Activated CD4-positive, alpha-beta T cell treated with anti-CD3 and anti-CD28 coated beads, Interleukin-2, Interleukin-4, amounts not matched to agents 100 ng/mL and 50 ng/mL, durations not matched to agents 16 hours and 8 hours (primary cell): ENCODE results near the gene NBAS.
"Not testable (repeated sequence)": the region's sequence is repeated elsewhere in the genome, so short reads cannot be mapped to it uniquely, and the experiment has no call there.

Source experiments
- DNase-seq: peaks from one replicate; pipeline ENCODE4 v3.0.0-alpha.2; 2020; ENCODE audit warnings: low spot score

NBAS gene

GRCh38 chr2:15359716-15360531 is 201.2 kb downstream of the NBAS start:
- no peak for DNase-seq

- no peak for DNase-seq
Observed at GRCh38 chr2:15357922-15358321, 203.2 kb downstream of the NBAS start.

- DNase-seq, result no peak
Observed at GRCh38 chr2:15357186-15357585, 203.9 kb downstream of the NBAS start.

- DNase-seq, result no peak
Observed at GRCh38 chr2:15355386-15355785, 205.7 kb downstream of the NBAS start.

GRCh38 chr2:15354596-15355366 is 206.4 kb downstream of the NBAS start:
- no peak for DNase-seq

- DNase-seq, result no peak
Observed at GRCh38 chr2:15352363-15352762, 208.8 kb downstream of the NBAS start.

GRCh38 chr2:15348636-15349035 is 212.5 kb downstream of the NBAS start:
- no peak for DNase-seq

- no peak for DNase-seq
Observed at GRCh38 chr2:15348045-15348444, 213.1 kb downstream of the NBAS start.

- no peak for DNase-seq
Observed at GRCh38 chr2:15346624-15347023, 214.5 kb downstream of the NBAS start.

- no peak for DNase-seq
Observed at GRCh38 chr2:15337996-15338666, 223.0 kb downstream of the NBAS start.

- DNase-seq, result no peak
Observed at GRCh38 chr2:15334644-15335326, 226.3 kb downstream of the NBAS start.

GRCh38 chr2:15331787-15332186 is 229.3 kb downstream of the NBAS start:
- DNase-seq, result no peak

GRCh38 chr2:15325296-15325695 is 235.8 kb downstream of the NBAS start:
- DNase-seq, result no peak

GRCh38 chr2:15323227-15323626 is 237.9 kb downstream of the NBAS start:
- DNase-seq, result no peak

- DNase-seq, result not testable (repeated sequence)
Observed at GRCh38 chr2:15321481-15321880, 239.7 kb downstream of the NBAS start.

GRCh38 chr2:15316370-15316814 is 244.7 kb downstream of the NBAS start:
- peak; percentile 23 for DNase-seq

GRCh38 chr2:15315411-15315810 is 245.7 kb downstream of the NBAS start:
- no peak for DNase-seq

- DNase-seq, result peak; percentile 40
Observed at GRCh38 chr2:15313657-15314056, 247.5 kb downstream of the NBAS start.

- DNase-seq, result no peak
Observed at GRCh38 chr2:15311926-15312325, 249.2 kb downstream of the NBAS start.

GRCh38 chr2:15311201-15311907 is 249.8 kb downstream of the NBAS start:
- DNase-seq, result peak; percentile 13

- DNase-seq, result no peak
Observed at GRCh38 chr2:15307526-15307925, 253.6 kb downstream of the NBAS start.
